Measurements from ENCODE around the gene SMAD6.

Gene SMAD6

DNA sequence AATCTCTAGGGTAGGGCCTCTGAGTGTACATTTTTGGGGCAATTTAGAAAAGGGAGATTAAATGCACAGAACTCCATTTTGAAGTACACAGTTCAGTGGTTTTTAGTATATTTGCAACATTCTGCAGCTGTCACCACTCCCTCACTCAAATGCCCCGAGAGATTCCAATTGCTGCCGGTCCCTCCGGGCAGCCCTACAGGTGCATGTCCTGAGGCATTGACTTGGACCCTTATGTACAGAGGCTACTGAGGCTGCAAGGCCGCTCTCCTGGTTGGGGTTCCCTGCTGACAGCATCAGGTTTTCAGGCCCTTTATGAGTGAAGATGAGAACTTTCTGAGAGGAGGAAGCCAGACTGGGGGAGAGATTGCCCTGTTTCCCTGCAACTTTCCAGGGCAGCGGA is 39.6 kb downstream of the SMAD6 start:
- FAIRE-seq (no peak), DNase-seq (ENCODE audit: insufficient read length, low spot score) (no peak)
- TF ChIP-seq POLR2A (IDR thresholded peaks at IDR 0.05; ENCODE audit: low read depth, low read length) = no peak

DNA sequence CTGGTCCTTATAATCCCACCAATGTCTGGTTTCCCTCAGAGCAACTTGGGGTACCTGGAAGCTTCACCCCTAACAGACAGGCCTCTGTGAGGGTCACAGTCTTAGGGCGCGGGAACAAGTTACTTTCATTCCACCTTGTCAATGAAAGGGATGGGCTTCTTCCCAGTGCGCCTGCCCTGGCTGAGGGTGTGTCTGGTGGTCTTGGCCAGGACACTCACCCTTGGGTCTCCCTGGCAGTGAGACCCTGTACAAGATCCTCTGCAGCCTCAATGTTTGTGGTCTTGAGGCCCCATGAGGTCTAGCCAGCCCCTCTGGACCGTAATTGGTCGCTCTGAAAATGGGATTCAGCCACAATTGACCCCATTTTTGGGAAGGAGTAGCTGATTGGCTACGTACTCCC is 40.2 kb downstream of the SMAD6 start:
- DNase-seq (ENCODE audit: insufficient read length, low spot score) (no peak), FAIRE-seq (no peak)
- no peak for TF ChIP-seq POLR2A (IDR thresholded peaks at IDR 0.05; ENCODE audit: low read depth, low read length)

DNA sequence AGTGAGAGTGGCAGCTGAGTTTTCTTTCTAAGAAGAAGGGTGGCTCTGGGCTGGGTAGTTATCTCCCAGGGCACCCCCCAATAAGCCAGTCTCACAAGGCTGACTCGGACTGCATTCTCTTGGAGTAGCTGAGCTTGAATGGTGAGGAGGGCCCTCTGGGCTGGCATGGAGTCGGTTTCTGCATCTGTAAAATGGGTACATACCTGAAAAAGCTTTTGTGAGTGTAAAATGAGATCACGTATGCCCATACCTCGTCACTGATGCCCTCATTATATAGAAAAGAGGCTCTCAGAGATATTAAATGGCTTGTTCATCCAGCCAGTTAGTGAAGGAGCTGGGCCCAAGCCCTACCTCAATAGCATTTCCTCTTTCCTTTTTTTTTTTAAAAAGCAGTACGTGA is 41.2 kb downstream of the SMAD6 start:
- TF ChIP-seq POLR2A (IDR thresholded peaks at IDR 0.05; ENCODE audit: low read depth, low read length) = no peak
- FAIRE-seq (no peak), DNase-seq (ENCODE audit: insufficient read length, low spot score) (no peak)

DNA sequence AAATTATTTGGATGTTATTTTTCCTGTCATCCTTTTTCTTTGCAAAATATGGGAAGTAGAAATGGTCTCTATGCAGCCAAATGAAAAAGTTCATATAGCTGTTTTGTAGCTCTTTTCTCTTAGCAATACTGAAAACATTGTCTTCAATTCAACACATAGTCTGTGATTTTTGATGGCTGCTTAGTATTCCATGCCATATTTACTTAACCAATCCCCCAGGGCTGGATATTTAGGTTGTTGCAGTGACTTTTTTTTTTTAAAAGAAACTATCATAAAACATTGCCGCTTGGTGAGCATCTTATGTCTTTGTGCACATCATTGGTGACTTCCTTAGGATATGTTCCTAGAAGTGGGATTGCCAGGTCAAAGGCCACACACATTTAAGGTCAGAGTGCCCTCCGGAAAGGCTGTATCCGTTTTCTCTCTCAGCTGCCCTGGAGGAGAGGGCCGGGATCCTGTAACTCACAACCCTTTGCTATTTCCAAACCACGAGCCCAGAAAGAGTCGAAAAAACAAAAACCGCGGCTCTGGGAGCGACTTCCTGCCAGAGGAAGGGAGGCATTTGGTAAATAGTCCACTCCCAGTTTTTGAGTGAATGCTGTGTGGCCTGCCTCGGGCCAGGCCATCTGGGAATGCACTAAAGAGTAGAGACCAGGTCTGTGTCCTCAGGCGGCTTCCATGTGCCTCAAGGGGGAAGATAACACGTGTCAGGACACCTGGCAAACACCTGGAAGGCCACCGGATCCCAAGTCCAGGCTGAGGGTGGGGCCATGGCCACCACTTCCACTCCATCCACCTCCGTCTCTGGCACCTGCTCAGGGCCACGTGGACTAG is 41.9 kb downstream of the SMAD6 start:
- no peak for TF ChIP-seq POLR2A (IDR thresholded peaks at IDR 0.05; ENCODE audit: low read depth, low read length)
- FAIRE-seq = no peak
- DNase-seq (ENCODE audit: insufficient read length, low spot score) = no peak

DNA sequence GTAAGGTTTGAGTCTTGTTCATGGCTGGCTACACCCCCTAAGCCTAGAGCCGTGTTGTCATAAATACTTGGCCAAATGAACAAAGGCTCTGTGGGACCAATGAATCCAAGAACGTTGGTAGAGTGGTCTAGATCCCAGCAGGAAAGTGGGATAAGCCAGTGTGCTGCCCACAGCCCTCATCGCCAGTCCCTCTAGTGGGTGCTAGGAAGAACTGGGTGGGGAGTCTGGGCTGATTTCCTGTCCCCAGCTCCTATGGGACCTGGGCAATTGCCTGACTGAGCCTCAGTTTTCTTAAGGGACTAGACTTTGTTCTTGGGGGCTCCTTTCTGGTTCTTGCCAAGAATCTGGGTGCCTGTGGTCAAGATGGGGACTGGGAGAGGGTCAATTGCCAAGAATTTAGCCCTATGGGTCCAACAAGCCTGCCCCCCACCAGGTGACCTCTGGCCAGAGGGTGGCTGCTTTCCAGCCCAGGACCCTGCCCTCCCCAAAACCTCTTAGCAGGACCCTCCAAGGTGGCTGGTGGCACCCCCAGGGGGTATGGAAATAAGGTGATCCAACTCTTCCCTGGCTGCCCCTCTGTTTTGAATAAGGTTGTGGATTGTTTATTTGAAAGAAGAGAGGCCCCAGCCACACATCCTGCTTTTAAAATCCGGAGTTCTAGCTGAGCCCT is 42.7 kb downstream of the SMAD6 start:
- no peak for TF ChIP-seq POLR2A (IDR thresholded peaks at IDR 0.05; ENCODE audit: low read depth, low read length)
- FAIRE-seq (no peak), DNase-seq (ENCODE audit: insufficient read length, low spot score) (no peak)

DNA sequence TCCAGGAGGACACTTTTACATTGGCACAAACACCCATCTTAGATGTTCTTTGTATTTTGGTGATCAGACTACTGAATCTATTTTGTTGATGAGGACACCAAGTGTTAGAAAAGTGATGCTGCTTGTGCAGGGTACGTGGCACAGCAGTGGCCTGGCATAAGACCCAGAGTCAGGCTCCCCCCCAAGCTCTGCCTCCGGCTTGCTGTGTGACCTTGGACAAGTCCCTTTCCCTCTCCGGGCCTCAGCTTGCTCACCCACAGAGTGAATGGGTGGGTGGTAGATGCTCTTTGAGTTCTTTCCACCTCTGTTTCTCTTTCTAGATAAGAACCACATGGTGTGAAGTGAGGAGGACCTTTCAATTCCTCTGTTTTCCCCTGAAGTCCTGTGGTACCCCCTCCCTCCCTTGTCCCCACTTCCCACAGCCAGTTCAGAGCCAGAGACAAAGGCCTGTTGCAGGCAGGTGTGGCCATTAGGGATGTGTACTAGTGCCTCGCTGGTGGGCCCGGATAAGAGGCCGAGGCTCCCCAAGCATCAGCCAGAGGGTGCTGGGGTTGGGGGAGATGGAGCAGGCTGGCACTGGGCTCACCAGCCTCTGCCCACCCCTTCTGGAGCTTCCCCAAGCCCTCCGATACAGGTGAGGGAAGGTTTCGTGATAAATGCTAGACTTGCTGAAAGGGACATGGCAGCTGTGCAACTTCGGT is 43.6 kb downstream of the SMAD6 start:
- FAIRE-seq = no peak
- no peak for TF ChIP-seq POLR2A (IDR thresholded peaks at IDR 0.05; ENCODE audit: low read depth, low read length)
- no peak for DNase-seq (ENCODE audit: insufficient read length, low spot score)

DNA sequence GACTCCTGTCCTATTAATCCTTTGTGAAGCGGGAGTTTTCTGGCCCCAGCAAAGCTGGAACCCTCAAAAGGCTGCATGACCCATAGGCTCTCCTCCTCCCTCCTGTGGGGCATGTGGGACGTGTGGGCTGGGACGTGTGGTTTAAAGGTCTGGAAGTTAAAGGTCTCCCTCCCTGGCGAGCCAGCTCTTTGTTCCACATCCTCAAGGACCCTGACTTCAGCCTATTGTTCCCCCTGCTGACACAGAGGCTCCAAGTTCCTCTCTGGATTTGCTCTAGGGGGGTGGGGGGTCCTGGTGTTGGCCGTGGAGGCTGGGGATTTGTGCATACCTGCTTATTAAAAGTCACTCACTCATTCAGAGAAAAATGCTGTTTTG is 44.2 kb downstream of the SMAD6 start:
- DNase-seq (ENCODE audit: insufficient read length, low spot score) = no peak
- FAIRE-seq = no peak
- no peak for TF ChIP-seq POLR2A (IDR thresholded peaks at IDR 0.05; ENCODE audit: low read depth, low read length)

DNA sequence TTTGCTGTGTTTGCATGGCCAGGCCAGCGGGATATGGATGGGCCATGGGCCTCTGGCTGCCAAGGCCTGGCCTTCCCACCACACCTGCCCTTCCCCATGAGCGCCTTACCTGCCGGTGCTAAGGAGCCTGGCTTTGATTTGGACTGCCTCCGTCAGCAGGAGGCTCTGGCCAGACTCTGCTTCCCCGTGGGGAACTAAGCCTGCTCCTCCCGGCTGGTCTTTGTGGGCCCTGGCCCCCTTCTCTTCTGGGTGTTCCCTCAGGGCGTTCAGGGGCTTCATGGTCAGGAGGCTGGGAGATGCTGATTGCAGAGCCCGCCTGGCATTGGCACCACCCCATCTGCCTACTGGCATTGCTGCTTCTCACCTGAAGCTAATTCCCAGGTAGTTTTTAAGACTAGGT is 45.2 kb downstream of the SMAD6 start:
- DNase-seq (ENCODE audit: insufficient read length, low spot score) = no peak
- TF ChIP-seq POLR2A (IDR thresholded peaks at IDR 0.05; ENCODE audit: low read depth, low read length) = no peak
- FAIRE-seq = no peak

DNA sequence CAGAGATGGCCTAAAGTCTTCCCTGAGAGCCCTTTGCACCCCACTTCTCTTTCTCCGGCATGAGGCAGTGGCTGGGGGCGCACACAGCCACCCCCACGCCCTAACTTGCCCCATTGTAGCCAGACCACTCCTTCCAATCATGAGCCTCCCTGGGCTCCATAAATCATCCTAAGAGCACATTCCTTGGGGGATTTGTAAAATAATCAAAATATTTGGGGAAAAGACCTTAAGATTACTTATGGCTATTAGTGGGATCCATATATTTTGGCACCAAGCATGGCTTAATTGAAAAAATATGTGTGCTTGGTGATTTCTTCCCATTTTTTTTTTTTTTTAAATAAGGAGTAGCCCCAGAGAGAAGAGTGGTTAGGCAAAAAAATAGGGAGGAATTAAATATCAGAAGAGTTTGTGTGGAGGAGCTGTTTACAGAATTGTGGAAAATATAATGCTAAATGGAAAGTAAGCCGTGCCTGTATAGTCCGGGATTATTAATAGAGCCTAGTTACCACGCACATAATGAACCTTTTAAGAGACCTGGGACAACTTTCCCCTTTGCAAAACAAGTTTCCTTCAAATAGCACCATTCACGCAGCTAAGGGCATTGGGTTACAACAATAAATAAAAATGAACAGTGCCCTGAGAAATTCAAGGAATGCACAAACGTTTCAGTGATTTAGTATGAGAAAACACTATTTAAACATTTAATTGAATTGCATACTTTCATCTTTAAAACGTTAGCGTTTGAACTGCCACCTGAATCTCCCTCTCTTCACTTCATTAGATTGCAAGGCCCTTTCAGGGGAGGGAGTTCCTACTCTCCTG is 46.1 kb downstream of the SMAD6 start:
- FAIRE-seq (no peak), DNase-seq (ENCODE audit: insufficient read length, low spot score) (no peak)
- no peak for TF ChIP-seq POLR2A (IDR thresholded peaks at IDR 0.05; ENCODE audit: low read depth, low read length)

DNA sequence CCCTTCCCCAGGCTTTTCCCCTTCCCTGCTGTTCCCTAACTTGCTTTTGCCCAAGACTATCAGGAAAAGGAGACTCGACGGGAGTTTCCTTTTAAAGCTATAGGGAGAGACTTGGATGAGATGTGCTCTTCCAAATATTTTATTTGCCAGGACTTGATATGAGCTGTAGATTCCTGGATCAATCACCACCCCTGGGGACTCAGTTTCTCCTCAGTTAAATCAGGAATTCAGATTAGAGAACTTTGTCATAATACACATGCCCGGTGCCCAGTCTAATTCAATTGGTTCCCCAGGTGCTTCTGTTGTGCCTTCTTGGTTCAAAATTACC is 46.6 kb downstream of the SMAD6 start:
- FAIRE-seq (no peak), DNase-seq (ENCODE audit: insufficient read length, low spot score) (no peak)
- no peak for TF ChIP-seq POLR2A (IDR thresholded peaks at IDR 0.05; ENCODE audit: low read depth, low read length)

DNA sequence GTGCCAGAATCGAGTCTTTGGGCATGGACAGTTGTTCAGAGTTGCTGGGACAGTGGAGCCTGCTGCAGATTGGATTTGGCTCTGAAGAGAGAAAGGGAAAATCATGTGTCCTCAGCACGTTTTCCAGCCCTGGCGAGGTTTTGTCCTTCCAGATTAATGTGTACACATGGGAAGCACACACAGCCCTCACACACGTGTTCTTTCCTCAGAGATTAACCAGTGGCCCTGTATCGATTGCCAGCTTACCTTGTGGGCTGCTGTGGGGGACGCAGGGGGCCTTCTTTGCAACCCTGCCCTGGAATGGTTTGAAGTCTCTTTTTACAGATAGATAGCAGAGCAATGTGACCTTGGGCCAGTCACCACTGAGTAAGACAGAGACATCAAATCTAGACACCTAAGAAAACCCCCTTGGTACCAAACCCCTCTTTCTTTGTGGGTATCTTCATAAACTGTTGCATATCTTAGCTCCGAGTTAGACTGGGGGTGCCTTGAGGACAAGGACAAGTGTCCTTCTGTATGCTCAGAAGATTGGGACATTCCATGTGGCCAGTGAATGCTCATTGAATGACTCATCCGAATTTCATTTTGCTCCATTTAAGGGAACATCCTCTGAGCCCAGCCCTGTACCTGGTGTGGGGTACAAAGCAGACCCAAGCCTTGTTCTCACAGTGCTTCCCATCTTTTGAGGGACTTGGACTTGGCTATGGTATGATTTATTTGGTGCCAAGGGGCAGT is 48.0 kb downstream of the SMAD6 start:
- FAIRE-seq = no peak
- no peak for DNase-seq (ENCODE audit: insufficient read length, low spot score)
- TF ChIP-seq POLR2A (IDR thresholded peaks at IDR 0.05; ENCODE audit: low read depth, low read length) = no peak

DNA sequence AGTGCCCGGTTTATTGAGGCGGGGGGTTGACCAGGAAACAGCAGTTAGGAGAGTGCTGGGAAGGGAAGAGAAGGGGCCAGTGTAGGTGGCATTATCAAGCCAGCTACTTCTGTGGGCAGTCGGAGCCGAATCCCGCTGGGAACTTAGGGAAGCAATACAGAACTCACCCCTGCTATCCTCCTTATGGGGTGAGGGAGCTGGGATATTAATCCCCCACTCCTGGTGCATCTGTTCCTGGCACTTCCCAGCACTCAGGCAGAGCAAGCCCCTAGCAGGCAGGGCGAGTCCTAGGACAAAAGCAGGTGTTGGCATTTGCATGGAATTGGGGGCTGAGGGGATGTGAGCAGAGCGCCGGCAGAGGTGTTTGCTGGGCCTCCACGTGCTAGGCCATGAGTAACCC is 48.6 kb downstream of the SMAD6 start:
- DNase-seq (ENCODE audit: insufficient read length, low spot score) = no peak
- FAIRE-seq = no peak
- no peak for TF ChIP-seq POLR2A (IDR thresholded peaks at IDR 0.05; ENCODE audit: low read depth, low read length)

DNA sequence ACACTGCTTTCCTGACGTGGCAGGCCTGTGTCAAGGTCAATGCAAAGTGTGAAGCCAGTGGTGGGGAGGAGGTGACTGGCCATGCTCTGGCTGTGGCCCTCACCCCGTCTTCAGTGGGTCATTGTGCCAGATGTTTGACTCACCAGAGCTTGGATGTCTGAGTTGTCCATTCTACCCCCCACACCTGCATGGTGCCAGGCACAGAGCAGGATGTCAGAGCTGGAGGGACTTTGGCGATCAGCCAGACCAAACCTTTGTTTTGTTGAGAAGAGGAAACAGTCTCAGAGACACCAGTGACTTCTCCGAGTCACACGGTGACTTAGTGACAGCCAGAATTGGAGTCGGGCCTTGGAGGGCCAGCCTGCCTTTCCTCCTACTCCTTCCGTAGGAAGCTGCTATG is 49.5 kb downstream of the SMAD6 start:
- DNase-seq (ENCODE audit: insufficient read length, low spot score) (no peak), FAIRE-seq (no peak)
- TF ChIP-seq POLR2A (IDR thresholded peaks at IDR 0.05; ENCODE audit: low read depth, low read length) = no peak
